ENCODE data around the gene MT1X.
"Not testable (repeated sequence)": the region's sequence is repeated elsewhere in the genome, so short reads cannot be mapped to it uniquely, and the experiment has no call there.

MT1X gene

DNA sequence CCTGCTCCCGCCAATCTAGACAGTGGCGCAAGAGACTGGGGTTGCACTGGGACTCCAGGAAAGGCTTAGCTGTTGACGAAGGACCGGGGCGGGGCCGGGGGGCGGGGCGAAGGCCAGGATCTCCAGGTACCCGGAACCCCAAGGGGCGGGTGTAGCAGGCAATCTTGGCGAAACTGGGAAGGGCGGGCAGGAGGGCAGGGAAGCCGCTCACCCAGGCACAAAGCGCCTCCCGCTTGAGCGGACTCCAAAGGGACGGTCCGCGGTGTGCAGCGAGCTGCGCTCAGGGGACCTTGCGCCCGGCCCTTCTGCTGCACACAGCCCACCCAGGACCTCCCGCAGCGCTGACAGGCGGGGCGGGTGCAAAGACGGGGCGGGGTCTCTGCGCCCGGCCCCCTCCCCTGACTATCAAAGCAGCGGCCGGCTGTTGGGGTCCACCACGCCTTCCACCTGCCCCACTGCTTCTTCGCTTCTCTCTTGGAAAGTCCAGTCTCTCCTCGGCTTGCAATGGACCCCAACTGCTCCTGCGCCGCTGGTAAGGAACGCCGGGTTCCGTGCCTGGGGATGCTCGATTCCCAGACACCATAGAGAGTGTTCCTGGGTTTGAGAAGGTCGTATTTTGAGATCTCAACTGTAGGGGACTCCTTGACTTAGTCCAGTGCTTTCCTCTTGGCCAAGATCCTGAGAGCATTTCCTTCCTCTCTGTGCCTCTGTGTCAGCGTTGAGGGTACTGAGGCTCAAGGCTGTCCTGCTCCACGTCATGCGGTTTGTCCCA, 24.5 kb upstream of the MT1X start, which contains the start of gene MT1F:
Gene MT1F (plus strand): TSS at position 405 of the 772 bp plus-strand sequence. CDS start 100 bp downstream, at position 505.
- DNase-seq = peak; percentile 84

GRCh38 chr16:56658327-56658875, 23.9 kb upstream of the MT1X start:
- DNase-seq = no peak

DNA sequence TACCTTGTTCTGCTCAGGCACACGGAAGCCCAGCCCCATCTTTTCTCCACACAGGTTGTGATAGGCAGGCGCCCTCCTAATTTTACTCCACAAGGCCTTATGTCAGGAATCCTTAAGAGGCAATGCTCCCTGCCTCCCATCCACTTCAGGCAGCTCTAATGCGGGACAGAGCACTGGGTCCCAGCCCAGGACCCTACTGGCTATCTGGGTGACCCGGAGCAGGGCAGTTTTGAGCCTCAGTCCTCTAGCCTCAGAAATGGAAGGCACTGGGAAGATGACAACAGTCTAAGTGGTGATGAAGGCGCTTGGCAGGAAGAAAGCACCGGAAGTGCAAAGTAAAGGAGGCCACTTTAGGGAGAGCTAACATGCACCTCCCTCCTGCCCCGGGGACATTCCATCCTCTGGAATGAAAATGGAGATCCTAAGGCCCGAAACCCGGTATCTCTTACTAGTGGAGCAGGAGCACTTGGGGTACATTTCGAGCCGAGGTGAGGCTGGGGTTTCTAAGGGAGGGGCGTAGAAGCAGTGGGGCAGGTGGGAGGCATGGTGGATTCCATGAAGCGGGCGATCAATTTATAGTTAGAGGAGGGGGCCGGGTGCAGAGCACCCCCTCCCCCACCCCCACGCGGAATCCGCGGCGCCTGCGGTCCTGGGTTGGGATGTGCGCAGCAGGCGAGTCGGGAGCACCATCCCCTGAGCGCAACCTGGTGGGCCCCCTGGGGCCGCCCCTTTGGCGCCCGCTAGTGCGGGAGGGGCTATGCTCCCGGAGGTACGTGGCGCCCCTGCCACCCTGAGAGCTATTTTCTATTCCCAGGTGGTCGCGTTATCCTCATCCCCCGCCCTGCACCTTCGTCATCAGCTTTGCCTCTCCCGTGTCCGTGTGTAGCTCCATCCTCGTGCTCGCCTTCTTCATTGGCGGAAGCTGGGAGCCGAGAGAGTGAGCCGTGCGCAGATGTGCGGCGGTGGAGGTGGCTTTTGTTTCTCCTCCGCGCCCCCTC, 19.6 kb upstream of the MT1X start:
- DNase-seq = peak; percentile 24

- DNase-seq = no peak
These were observed 17.8 kb upstream of the MT1X start for GRCh38 chr16:56664506-56664905.

DNA sequence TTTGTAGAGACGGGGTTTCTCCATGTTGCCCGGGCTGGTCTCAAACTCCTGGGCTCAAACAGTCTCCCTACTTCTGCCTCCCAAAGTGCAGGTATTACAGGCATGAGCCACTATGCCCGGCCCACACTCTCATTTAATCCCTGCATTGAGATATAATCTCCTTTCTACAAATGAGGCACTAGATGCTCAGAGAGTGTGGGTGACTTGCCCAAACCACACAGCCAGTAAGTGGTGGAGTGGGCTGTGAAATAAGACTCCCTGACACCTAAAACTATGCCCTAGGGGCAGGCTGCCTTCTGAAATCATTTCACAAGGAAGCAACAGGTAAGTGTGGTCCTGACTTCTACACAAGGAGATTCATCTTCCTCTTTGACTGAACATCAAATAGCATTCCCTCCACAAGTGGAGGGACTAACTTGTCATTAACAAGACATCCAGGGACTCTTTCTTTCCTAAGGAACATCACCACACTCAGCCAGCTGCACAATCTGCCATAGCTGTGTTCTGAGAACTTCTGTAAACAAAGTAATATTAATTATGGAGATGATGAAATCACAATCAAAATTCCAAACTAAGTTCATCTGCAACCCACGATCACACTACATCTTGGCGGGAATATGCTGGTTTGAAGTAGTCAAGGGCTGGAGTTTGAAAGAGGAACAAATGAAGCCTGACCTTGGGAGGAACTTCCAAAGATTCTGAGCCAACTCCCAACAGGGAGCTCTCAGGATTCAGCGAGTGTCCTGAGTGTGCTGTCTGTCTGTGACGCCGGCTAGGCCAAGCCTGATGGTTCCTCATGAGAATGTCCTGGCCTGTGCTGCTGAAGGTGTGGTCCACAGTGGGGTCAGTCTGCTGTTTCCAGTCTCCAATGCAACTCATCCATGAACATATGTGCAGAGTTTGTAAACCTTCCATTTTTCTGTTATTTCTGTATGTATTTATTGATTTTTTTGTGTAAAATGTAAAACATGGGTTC, 16.7 kb upstream of the MT1X start:
- DNase-seq = not testable (repeated sequence)

- DNase-seq = no peak
These were observed 14.4 kb upstream of the MT1X start, which contains the start of gene MT1G for GRCh38 chr16:56667581-56668571. MT1G (minus strand) TSS chr16:56668065; CDS start chr16:56667993, 72 bp downstream.

DNA sequence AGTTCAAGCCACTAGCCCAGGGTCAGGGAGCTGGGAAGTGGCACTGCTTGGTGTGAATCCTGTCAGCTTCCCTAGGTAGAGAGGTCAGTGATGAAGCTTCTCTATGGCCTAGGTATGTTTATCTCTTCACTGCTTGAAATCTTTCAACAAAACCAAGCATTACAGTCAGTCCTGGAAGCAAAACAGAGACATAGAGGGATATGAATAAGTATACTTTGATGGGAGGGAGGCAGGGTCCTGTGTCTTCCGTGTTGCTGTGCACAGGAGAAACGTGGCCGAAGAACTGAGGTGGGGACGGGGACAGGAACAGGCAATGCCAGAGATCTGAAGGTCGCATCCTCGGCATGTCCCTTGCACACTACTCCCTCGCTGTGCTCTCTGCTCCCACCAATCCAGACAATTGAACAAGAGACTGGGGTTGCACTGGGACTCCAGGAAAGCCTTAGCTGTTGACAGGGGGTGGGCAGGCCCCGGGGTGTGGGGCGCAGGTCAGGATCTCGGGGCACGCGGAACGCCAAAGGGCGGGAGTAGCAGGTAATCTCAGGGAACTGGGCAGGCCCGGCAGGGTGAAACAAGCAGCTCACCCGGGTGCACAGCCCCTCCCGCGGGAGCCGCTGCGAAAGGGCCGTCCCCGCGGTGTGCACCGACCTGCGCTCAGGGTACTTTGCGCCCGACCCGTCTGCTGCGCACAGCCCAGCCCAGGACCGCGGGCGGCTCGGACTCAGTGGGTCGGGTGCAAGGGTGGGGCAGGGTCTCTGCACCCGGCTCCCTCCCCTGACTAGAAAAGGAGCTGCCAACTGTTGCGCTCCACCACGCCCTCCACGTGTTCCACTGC, 13.0 kb upstream of the MT1X start, which contains the start of gene MT1H:
Gene MT1H (plus strand): TSS at position 810 of the 835 bp plus-strand sequence. CDS start 71 bp downstream, outside the sequence.
- DNase-seq = no peak

GRCh38 chr16:56669840-56670619, 12.2 kb upstream of the MT1X start:
- no peak for DNase-seq

DNA sequence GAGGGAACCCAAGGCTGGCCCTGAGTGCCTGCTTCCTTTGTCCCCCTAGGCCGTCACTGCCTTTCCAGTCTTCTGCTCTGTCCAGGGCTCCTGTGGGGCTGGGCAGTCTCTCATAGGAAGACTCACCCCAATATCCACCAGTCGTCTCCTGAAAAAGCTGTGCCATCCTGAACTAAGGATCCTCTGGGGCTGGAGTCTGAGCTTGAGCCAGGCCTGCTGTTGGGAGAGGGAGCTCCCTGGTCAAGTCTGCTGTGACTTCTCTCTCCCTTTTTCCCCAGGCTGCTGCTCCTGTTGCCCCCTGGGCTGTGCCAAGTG, 11.7 kb upstream of the MT1X start:
- no peak for DNase-seq

- DNase-seq = not testable (repeated sequence)
These were observed 10.6 kb upstream of the MT1X start for GRCh38 chr16:56671691-56672090.

DNA sequence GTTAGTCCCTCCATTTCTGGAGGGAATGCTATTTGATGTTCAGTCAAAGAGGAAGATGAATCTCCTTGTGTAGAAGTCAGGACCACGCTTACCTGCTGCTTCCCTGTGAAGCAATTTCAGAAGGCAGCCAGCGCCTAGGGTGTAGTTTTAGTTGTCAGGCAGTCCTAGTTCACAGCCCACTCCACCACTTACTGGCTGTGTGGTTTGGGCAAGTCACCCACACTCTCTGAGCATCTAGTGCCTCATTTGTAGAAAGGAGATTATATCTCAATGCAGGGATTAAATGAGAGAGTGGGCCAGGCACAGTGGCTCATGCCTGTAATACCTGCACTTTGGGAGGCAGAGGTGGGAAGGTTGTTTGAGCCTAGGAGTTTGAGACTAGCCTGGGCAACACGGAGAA, 10.1 kb upstream of the MT1X start:
- not testable (repeated sequence) for DNase-seq

DNA sequence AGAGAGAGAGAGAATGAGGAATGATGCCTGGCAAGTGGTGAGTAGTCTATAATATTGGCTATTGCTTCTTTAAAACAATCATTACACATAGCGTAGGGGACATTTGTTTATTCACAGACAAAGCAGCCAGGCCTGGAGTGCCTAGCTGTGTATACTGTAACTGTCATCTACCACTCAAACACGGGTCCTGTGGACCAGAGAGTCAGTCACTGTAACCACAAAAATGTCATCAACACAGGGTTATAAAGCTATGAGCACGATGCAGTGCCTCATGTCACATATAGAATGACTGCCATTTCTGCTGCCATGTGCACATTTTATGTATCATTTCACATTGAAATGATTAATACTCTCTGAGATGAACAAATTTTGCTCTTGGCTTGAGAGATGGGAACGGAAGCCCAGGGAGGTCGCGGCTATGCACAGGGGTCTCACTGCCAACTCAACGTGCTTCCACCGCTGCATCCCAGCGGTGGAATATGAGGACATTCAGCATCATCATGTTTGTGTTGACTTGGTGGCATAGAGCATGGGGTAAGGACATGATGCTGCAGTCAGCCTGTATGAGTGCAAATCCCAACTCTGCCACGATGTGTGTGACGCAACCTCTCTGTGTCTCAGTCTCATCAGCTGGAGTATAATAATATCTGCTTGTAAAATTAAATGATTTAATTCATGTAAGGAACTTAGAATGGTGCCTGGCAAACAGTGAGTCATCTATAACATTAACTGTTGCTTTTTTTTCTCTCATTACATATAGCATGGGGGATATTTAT, 9.3 kb upstream of the MT1X start:
- no peak for DNase-seq

- DNase-seq = no peak
These were observed 8.3 kb upstream of the MT1X start for GRCh38 chr16:56673921-56674320.

DNA sequence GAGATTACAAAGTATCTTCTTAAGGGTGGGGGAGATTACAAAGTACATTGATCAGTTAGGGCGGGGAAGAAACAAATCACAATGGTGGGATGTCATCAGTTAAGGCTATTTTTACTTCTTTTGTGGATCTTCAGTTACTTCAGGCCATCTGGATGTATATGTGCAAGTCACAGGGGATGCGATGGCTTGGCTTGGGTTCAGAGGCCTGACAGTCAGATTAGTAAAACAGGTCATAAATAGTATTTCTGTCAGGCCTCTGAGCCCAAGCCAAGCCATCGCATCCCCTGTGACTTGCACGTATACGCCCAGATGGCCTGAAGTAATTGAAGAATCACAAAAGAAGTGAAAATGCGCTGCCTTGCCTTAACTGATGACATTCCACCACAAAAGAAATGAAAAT, 7.7 kb upstream of the MT1X start:
- DNase-seq = not testable (repeated sequence)

DNA sequence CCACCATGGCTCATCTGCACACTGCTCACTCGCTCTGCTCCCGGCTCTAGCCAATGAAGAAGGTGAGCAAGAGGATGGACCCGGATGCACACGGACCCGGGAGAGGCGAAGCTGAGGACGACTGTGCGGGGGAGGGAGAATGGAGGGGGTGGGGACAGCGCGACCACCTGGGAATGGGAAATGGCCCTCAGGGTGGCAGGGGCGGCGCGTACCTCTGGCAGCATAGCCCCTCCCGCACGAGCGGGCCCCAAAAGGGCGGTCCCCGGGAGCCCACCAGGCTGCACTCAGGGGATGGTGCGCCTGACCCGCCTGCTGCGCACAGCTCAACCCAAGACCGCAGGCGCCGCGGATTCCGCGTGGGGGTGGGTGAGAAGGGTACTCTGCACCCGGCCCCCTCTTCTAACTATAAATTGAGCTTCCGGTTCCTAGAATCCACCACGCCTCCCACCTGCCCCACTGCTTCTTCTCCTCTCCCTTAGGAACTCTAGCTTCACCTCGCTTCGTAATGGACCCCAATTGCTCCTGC, 6.5 kb upstream of the MT1X start:
- peak; percentile 63 for DNase-seq

DNA sequence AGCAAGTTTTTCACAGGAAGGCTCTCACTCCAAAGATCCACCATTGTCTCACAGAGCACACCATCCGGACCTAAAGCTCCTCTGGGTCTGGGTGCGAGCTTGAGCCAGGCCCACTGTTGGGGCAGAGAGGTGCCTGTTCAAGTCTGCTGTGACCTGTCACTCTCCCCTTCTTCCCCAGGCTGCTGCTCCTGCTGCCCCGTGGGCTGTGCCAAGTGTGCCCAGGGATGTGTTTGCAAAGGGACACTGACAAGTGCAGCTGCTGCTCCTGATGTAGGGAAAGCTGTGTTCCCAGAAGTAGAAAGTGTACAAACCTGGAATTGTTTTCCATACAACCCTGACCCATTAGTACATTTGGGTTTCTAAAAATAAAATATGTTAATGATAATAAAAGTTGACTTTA, 4.8 kb upstream of the MT1X start:
- no peak for DNase-seq

- DNase-seq = no peak
These were observed 3.1 kb upstream of the MT1X start for GRCh38 chr16:56679078-56679730.
